HG03097 (cell line): ENCODE results near the gene NELL1.
"Not testable (repeated sequence)": the region's sequence is repeated elsewhere in the genome, so short reads cannot be mapped to it uniquely, and the experiment has no call there.

ENCODE experiments used
- ATAC-seq: cut with Tn5 transposase; IDR thresholded peaks from one replicate; pipeline ENCODE4 v1.9.1; 2021; ENCODE audit not compliant: unreplicated experiment, low FRiP score

The NELL1 gene

DNA sequence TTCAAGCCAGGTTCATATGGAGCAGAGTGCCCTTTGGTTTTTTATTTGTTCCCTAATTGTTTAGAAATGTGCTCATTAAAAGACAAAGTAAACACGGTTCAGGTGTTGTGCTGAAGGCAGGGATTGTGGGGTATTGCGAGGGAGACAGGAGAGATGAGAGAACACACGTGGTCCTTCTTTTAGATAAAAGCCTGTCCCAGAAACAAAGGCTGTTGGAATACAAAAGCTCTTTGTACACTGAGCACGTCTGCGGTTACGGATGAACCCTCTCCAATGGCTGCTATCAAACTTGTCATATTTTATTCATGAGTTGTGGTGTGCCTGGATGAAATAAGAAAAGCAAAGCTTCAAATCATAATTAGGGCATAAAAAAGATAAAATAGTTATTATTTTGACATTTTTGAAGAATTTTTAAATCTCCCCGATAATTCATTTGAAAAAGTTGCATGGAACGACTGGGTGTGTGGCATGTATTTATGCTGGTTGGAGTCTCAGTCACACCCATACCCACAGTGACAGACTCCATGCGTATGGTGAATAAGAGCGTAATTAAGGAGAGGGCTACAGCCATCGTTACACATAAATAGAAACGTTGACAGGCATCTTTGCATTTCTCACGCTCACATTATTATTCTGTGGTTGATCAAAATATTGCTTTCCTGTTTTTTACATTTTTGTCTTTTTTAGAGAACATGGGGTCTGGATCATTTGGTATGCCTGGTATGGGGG lies 92.9 kb downstream of the NELL1 start:
- no peak for ATAC-seq

DNA sequence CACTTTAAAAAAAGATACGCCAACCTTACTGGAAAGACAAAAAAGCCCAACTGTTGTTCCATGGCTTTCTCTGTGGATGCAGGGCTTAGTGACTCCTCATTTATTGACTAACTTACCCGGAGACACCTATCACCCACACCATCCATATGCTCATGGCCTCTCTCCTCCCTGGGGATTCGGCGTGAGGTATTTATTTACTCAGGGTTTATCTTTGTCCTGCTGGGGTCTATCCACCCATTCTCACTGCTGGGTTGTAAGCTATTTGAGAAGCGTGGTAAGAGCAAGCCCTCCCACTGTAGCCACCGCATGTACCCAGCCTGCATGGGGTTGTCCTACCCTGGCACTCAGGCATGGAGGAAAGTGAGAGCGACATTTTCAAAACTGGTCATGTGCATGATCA lies 93.6 kb downstream of the NELL1 start:
- ATAC-seq: no peak

DNA sequence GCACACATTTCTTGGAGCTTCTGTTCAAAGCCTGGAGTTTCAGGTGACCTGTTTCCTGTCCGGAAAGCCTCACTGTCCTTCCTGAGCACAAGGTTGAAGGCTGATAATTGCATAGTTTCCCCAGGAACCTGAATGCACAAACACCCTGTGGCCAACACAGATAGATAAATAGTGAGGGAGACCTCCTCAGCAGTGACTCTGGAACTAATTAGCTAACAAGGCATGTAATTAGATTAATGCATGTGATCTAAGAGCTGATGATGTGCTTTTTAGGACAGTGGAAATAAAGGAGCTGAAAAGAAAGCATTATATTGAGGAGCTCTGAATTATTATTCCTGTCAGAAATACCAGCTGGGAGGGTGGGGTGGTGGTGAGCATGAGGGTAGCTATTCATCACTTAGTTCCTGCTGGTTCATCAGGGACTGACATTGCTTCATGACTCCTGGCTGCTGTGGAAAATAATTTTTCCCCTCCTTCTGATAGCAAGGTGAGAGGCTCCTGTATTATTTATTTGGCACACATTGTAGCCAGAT lies 101.1 kb downstream of the NELL1 start:
- ATAC-seq: no peak

- no peak for ATAC-seq
Measured at GRCh38 chr11:20771026-20771425, 101.6 kb downstream of the NELL1 start.

DNA sequence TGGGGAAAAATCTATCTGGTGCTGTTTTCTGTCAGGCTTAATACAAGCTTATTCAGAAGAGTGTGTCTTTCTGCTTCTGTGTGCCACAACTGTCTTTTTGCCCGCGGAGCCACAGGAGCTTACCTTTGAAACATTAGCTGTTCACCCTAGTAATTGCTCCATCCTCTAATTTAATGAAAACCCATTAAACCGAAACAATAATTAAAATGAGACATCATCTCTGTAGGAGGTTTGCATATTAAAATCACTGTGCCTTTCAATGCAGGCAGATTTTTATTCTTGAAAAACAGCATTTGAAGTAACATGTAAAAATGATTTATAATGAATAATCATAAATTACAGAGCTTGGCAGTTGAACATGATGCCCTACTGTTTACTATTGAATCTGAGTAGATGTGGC lies 102.3 kb downstream of the NELL1 start:
- ATAC-seq: no peak

DNA sequence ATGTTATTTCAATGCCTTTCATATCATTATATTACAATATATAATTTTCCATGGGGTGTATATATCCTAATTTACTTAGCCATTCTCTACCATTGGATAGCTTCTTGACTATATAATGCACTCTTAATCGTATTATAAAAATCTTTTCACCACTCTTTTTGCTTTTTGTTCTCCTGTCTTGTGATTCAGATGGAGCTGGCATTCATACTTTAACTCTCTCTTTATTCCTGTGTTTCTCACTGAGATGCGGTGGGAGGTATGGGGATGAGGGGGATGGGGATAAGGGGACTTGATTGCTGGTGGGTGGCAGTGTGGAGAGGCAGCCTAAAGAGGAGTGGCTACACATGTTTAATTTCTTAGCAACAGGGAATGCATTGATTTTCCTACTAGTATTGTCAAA lies 105.9 kb downstream of the NELL1 start:
- no peak for ATAC-seq

- no peak for ATAC-seq
Measured at GRCh38 chr11:20782775-20783174, 113.4 kb downstream of the NELL1 start.

- no peak for ATAC-seq
Measured at GRCh38 chr11:20783220-20783619, 113.8 kb downstream of the NELL1 start.

DNA sequence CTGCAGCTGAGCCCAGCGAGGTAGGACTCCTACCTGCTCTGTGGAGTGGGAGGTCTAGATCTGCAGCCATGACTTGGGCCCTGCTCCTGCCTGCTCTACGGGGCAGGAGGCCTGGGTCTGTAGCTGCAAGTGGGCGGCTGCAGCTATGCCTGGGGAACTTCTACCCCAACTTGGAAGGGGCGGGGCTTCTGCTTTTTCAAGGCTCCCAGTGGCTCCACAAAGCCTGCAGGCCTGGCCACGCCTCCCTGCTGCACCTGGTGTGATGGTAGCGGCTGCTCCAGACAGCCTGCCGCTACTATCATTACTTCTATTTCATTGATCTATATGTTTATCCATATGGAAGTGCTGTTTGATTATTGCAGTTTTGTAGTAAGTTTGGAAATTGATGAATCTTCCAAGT lies 121.2 kb downstream of the NELL1 start:
- no peak for ATAC-seq

- ATAC-seq: no peak
Measured at GRCh38 chr11:20795005-20795404, 125.6 kb downstream of the NELL1 start.

DNA sequence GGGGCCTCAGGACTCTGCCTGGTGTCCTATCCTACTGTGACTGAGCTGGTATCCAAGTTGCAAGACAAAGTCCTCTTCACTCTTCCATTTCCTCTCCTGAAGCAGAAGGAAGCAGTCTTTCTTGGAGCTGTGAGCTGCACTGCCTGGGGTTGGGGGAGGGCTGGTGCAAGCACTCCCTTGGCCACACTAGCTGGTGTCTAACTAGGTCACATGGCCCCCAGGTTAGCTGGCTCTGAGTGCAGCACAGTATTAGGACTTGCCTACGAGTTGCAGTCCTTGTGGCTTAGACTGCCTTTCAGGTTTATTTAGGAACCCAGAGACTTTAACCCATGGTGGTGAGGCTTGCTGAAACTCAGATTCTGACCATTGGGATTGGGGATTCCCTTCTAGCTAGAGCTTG lies 138.9 kb downstream of the NELL1 start:
- ATAC-seq: no peak

GRCh38 chr11:20821046-20821445 lies 151.7 kb downstream of the NELL1 start:
- no peak for ATAC-seq

GRCh38 chr11:20821470-20821869 lies 152.1 kb downstream of the NELL1 start:
- no peak for ATAC-seq

- no peak for ATAC-seq
Measured at GRCh38 chr11:20824773-20825172, 155.4 kb downstream of the NELL1 start.

DNA sequence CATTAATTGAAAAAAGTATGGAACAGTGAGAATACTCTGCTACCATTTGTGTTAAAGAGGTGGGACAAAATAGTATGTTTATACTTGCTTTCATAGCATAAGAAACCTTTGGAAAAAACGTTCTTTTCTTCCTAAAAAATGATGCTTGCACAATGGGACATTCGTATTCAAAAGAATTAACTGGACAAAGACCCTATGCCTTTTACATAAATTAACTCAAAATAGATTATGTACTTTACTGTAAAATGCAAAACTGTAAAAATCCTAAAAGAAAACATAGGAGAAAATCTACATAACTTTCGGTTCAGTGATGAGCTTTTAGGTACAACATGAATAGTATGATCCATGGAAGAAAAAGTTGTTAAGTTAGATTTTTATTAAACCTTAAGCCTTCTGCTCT lies 166.2 kb downstream of the NELL1 start:
- ATAC-seq: no peak

DNA sequence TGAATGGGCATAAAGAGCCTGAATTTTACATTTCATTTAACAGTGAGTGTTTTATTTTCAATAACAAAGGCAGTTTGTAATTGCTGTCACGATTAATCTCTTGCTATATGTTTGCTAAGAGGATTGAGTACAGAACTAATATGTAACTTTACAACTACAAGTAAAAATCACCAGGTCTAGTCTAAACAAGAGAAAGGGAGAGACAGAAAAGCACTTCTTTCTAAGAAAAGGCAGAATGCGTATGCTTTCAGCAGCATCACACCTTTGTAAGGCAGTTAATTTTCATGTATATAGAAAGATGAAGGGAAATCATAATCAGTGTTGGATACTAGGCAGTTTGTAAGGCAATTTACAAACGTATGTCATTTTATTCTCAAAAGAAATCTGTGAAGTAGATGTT lies 169.8 kb downstream of the NELL1 start:
- no peak for ATAC-seq

GRCh38 chr11:20840341-20840740 lies 171.0 kb downstream of the NELL1 start:
- ATAC-seq: no peak

GRCh38 chr11:20844216-20844615 lies 174.8 kb downstream of the NELL1 start:
- no peak for ATAC-seq

DNA sequence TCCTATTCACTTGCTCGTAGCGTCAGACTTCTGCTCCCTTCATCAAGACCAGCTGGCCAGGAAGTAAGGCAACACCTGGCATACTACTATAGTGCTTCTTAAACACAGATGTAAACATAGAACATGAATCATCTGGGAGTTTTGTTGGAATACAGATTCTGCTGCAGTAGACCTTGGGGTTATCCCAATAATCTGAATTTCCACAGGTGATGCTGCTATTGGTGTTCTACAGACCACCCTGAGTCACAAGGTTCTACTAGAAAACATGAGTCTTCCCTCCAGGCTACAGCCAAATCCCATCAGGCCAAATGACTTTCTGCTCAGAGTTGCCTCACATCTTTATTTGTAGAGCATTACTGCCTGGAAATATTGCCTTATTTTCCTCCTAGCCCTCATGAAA lies 175.2 kb downstream of the NELL1 start:
- no peak for ATAC-seq

- ATAC-seq: no peak
Measured at GRCh38 chr11:20854215-20854955, 185.0 kb downstream of the NELL1 start.

DNA sequence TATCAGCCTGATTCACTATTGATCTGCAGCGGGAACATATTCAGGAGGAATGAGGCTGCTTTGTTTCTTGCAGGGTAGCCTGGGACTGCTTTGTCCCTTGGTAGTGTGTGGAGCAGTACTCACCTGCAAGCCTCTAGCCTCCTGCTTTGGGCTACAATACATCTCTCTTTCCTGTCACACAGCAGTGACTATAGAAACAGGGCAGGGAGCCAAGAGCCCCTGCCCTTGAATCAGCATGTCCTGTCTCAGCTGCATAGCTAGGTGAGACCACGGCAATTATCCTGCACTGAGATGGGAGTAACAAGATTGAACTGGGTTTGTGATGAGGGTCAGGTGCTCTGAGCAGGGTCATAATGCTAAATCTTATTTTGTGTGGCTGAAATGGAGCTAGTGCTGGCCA lies 191.9 kb downstream of the NELL1 start:
- ATAC-seq: no peak

DNA sequence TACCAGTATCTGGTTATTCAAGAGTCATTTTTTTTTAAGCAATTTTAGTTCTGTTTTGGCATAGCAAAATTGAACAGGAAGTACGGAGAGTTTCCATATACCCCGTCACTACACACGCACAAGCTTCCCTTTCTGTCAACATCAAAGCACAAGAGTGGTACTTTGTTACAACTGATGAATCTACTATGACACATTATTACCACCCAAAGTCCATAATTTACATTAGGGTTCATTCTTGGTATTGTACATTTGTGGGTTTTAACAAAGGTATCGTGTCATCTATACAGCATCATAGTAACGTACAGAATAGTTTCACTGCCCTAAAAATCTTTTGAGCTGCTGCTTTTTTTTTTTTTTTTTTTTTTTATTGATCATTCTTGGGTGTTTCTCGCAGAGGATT lies 192.9 kb downstream of the NELL1 start:
- not testable (repeated sequence) for ATAC-seq
